ENCODE measurements around the gene KRTCAP2. TPM values are rescaled to one million over a fixed set of nuclear protein-coding genes. Genes with fewer than 3 reads are reported as not detected.

Gene KRTCAP2
- polyA plus RNA-seq, 1 experiment, result 102 TPM

- H3K4me3 ChIP-seq (ENCODE audit: low read depth, low read length), result no peak overlapping the region
- TF ChIP-seq, protein P1, sequence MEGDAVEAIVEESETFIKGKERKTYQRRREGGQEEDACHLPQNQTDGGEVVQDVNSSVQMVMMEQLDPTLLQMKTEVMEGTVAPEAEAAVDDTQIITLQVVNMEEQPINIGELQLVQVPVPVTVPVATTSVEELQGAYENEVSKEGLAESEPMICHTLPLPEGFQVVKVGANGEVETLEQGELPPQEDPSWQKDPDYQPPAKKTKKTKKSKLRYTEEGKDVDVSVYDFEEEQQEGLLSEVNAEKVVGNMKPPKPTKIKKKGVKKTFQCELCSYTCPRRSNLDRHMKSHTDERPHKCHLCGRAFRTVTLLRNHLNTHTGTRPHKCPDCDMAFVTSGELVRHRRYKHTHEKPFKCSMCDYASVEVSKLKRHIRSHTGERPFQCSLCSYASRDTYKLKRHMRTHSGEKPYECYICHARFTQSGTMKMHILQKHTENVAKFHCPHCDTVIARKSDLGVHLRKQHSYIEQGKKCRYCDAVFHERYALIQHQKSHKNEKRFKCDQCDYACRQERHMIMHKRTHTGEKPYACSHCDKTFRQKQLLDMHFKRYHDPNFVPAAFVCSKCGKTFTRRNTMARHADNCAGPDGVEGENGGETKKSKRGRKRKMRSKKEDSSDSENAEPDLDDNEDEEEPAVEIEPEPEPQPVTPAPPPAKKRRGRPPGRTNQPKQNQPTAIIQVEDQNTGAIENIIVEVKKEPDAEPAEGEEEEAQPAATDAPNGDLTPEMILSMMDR (IDR thresholded peaks at IDR 0.05; ENCODE audit: low read depth, low read length), result no peak
- DNase-seq (ENCODE audit: low read depth, low spot score), result no peak
- H3K27ac ChIP-seq (ENCODE audit: low read depth, low read length), result no peak overlapping the region
- ChIA-PET POLR2A (no interaction called here), CTCF (interaction anchor here (1.3 kb wide), 1 partner anchor 29 kb away, joined by 4 read pairs; the partner anchor contains the start of gene KRTCAP2)
- no peaks in the 10 kb centered on the region for H3K9me3 ChIP-seq (ENCODE audit: control insufficient read depth, insufficient read depth, low read length)
- H3K27me3 ChIP-seq (ENCODE audit: control insufficient read depth, insufficient read depth, low read length), result no peaks in the 10 kb centered on the region
These were observed 29.1 kb upstream of the KRTCAP2 start for GRCh38 chr1:155202198-155202597.

DNA sequence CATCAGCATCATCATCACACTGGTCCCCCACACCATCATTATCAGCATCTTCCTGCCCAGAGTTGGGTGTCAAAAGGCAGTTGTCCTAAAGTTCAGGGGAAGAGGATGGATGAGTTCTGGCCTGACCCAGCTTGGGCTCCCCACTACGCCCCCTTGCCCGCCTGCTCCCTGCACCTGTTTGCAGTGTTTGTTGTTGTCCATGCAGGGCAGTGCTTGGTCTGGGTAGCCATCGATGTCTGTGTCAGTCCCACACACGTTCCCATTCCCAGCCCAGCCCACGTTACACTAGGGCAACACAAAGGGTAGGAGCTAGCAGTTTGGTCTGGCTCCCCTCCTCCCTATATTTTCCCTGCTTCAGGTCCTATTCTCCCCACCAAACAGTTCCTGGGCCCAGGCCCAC lies 27.8 kb upstream of the KRTCAP2 start:
- no peak overlapping the region for H3K27ac ChIP-seq (ENCODE audit: low read depth, low read length)
- CTCF ChIA-PET, result interaction anchor here (1.1 kb wide), 1 partner anchor 28 kb away, joined by 3 read pairs; the partner anchor contains the start of gene KRTCAP2
- TF ChIP-seq, protein P1 (IDR thresholded peaks at IDR 0.05; ENCODE audit: low read depth, low read length), result no peak
- H3K4me3 ChIP-seq (ENCODE audit: low read depth, low read length), result no peak overlapping the region
- DNase-seq (ENCODE audit: low read depth, low spot score), result no peak
- no peaks in the 10 kb centered on the region; the same call in 1 of the 2 replicates for H3K9me3 ChIP-seq (ENCODE audit: control insufficient read depth, insufficient read depth, low read length)
- no peaks in the 10 kb centered on the region for H3K27me3 ChIP-seq (ENCODE audit: control insufficient read depth, insufficient read depth, low read length)
- POLR2A ChIA-PET, result no interaction called here

DNA sequence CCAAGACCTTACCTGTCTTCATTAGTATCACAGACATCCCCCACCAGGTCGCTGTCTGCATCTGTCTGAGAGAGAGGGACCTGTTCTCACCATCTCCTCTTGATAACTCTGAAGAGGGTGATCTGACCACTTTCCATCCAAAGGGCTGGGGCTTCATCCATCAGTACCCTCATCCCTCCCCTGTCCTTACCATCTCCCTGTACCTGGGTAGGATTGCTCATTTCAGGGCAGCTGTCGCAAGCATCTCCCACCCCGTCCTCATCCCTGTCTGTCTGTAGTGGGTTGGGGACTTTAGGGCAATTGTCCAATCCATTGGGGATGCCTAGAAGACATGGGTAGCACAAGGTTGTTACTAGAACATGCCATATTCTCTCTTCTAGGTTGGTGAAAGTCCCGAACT lies 26.7 kb upstream of the KRTCAP2 start:
- H3K9me3 ChIP-seq (ENCODE audit: control insufficient read depth, insufficient read depth, low read length), result no peaks in the 10 kb centered on the region; the same call in 1 of the 2 replicates
- CTCF ChIA-PET, result no interaction called here

DNA sequence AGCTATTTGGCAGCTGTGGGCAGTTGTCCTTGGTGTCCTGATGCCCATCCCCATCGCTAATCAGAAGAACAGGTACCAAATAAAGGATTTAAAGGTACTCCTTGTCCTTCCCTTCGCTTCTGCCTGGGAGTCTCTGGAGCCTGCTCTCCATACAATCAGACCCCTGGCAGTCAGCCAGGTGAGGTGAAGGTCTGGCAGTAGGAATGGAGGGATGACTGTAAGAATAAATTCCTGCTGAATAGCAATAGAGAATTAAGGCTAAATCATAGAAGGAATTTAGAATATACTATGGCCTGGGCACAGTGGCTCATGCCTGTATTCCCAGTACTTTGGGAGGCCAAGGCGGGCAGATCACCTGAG lies 25.4 kb upstream of the KRTCAP2 start:
- POLR2A ChIA-PET, result interaction anchor here (0.7 to 0.8 kb wide), 2 partner anchors 55 to 78 kb away, joined by 3 to 4 read pairs; no protein-coding TSS in a partner anchor
- no peak for DNase-seq (ENCODE audit: low read depth, low spot score)
- no peaks in the 10 kb centered on the region; the same call in 1 of the 2 replicates for H3K9me3 ChIP-seq (ENCODE audit: control insufficient read depth, insufficient read depth, low read length)
- no peaks in the 10 kb centered on the region for H3K27me3 ChIP-seq (ENCODE audit: control insufficient read depth, insufficient read depth, low read length)
- H3K4me3 ChIP-seq (ENCODE audit: low read depth, low read length), result no peak overlapping the region
- TF ChIP-seq, protein P1 (IDR thresholded peaks at IDR 0.05; ENCODE audit: low read depth, low read length), result no peak
- CTCF ChIA-PET, result no interaction called here
- H3K27ac ChIP-seq (ENCODE audit: low read depth, low read length), result no peak overlapping the region

More for the DNA sequence above, 26.7 kb upstream of the KRTCAP2 start:
- no peak overlapping the region for H3K4me3 ChIP-seq (ENCODE audit: low read depth, low read length)
- TF ChIP-seq, protein P1 (IDR thresholded peaks at IDR 0.05; ENCODE audit: low read depth, low read length), result no peak
- no peak overlapping the region for H3K27ac ChIP-seq (ENCODE audit: low read depth, low read length)
- POLR2A ChIA-PET, result no interaction called here
- H3K27me3 ChIP-seq (ENCODE audit: control insufficient read depth, insufficient read depth, low read length), result no peaks in the 10 kb centered on the region
- DNase-seq (ENCODE audit: low read depth, low spot score), result no peak

DNA sequence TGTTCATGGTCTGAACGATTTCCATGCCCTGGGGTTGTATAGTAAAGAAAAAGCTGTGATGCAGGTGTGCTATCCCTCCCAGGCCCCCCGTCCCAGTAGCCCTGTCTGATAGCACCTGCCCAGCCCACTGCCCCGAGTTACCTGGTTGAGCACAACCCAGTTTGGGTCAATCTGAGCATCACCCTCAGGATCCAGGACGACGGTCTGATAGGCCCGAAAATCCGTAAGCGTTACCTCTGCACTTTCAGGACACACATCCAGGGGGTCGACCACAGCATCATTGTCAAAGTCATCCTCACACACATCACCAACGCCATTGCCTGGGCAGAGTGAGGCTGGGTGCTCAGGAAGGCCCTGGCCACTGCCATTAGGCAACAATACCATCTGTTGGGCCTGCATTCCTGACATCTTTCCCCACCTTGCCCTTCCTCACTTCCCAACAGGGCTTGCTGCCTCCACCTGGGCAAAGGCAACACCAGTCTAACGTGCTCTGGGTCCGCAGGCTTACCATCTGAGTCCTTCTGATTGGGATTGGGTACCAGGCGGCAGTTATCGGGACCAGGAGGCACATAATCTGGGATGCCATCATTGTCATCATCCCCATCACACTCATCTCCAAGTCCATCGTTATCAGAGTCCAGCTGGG lies 24.9 kb upstream of the KRTCAP2 start:
- CTCF ChIA-PET, result interaction anchor here (1.1 to 1.4 kb wide), 2 partner anchors 9 to 25 kb away, joined by 3 to 4 read pairs; partner anchors contain the start of gene KRTCAP2
- Histone ChIP-seq H3K27ac (ENCODE audit: low read depth, low read length) (no peak overlapping the region), H3K9me3 (ENCODE audit: control insufficient read depth, insufficient read depth, low read length) (no peaks in the 10 kb centered on the region; the same call in 1 of the 2 replicates), H3K4me3 (ENCODE audit: low read depth, low read length) (no peak overlapping the region), H3K27me3 (ENCODE audit: control insufficient read depth, insufficient read depth, low read length) (no peaks in the 10 kb centered on the region)
- DNase-seq (ENCODE audit: low read depth, low spot score), result no peak
- TF ChIP-seq, protein P1 (IDR thresholded peaks at IDR 0.05; ENCODE audit: low read depth, low read length), result no peak
- POLR2A ChIA-PET, result no interaction called here
